ENCODE results near the gene BCL2L15.

DNA sequence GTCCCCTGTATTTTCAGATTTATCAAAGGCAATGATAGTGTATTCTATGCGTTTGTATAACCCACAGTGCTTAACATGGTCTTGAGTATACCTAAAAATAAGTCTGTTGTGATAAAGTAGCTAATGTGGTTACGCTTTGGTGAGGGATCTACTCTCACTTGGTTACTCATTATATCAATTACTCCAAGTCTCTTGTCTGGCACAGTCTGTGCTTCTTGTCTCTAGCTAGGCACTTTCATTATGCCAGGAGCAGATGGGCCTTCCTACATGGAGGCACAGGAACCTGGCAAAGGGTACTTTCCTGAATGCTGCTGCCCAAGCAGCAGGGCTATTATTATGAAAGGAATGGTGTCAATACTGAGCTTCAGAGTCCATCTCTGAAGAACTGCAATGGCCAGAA, 11.7 kb downstream of the BCL2L15 start:
- TF ChIP-seq, protein P1, sequence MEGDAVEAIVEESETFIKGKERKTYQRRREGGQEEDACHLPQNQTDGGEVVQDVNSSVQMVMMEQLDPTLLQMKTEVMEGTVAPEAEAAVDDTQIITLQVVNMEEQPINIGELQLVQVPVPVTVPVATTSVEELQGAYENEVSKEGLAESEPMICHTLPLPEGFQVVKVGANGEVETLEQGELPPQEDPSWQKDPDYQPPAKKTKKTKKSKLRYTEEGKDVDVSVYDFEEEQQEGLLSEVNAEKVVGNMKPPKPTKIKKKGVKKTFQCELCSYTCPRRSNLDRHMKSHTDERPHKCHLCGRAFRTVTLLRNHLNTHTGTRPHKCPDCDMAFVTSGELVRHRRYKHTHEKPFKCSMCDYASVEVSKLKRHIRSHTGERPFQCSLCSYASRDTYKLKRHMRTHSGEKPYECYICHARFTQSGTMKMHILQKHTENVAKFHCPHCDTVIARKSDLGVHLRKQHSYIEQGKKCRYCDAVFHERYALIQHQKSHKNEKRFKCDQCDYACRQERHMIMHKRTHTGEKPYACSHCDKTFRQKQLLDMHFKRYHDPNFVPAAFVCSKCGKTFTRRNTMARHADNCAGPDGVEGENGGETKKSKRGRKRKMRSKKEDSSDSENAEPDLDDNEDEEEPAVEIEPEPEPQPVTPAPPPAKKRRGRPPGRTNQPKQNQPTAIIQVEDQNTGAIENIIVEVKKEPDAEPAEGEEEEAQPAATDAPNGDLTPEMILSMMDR (IDR thresholded peaks at IDR 0.05; ENCODE audit: low read depth, low read length, missing input control) = no peak
- no peak for TF ChIP-seq RAD21 (IDR thresholded peaks at IDR 0.05)
- TF ChIP-seq, protein P2, sequence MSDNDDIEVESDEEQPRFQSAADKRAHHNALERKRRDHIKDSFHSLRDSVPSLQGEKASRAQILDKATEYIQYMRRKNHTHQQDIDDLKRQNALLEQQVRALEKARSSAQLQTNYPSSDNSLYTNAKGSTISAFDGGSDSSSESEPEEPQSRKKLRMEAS (IDR thresholded peaks at IDR 0.05) = no peak
- TF ChIP-seq, protein P3, sequence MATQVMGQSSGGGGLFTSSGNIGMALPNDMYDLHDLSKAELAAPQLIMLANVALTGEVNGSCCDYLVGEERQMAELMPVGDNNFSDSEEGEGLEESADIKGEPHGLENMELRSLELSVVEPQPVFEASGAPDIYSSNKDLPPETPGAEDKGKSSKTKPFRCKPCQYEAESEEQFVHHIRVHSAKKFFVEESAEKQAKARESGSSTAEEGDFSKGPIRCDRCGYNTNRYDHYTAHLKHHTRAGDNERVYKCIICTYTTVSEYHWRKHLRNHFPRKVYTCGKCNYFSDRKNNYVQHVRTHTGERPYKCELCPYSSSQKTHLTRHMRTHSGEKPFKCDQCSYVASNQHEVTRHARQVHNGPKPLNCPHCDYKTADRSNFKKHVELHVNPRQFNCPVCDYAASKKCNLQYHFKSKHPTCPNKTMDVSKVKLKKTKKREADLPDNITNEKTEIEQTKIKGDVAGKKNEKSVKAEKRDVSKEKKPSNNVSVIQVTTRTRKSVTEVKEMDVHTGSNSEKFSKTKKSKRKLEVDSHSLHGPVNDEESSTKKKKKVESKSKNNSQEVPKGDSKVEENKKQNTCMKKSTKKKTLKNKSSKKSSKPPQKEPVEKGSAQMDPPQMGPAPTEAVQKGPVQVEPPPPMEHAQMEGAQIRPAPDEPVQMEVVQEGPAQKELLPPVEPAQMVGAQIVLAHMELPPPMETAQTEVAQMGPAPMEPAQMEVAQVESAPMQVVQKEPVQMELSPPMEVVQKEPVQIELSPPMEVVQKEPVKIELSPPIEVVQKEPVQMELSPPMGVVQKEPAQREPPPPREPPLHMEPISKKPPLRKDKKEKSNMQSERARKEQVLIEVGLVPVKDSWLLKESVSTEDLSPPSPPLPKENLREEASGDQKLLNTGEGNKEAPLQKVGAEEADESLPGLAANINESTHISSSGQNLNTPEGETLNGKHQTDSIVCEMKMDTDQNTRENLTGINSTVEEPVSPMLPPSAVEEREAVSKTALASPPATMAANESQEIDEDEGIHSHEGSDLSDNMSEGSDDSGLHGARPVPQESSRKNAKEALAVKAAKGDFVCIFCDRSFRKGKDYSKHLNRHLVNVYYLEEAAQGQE (IDR thresholded peaks at IDR 0.05) = no peak
- no peak for TF ChIP-seq TAF1 (conservative IDR thresholded peaks at IDR 0.05)

Measured in liver (tissue), 3 donors.